ENCODE data around the gene ADCY9.

Gene ADCY9

GRCh38 chr16:4101421-4102219, 14.6 kb downstream of the ADCY9 start:
- no peak for DNase-seq (ENCODE audit: extremely low read depth, low read depth)
- TF ChIP-seq, protein P1, sequence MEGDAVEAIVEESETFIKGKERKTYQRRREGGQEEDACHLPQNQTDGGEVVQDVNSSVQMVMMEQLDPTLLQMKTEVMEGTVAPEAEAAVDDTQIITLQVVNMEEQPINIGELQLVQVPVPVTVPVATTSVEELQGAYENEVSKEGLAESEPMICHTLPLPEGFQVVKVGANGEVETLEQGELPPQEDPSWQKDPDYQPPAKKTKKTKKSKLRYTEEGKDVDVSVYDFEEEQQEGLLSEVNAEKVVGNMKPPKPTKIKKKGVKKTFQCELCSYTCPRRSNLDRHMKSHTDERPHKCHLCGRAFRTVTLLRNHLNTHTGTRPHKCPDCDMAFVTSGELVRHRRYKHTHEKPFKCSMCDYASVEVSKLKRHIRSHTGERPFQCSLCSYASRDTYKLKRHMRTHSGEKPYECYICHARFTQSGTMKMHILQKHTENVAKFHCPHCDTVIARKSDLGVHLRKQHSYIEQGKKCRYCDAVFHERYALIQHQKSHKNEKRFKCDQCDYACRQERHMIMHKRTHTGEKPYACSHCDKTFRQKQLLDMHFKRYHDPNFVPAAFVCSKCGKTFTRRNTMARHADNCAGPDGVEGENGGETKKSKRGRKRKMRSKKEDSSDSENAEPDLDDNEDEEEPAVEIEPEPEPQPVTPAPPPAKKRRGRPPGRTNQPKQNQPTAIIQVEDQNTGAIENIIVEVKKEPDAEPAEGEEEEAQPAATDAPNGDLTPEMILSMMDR (IDR thresholded peaks at IDR 0.05; ENCODE audit: low read depth, low read length): no peak

- TF ChIP-seq, protein P1 (IDR thresholded peaks at IDR 0.05; ENCODE audit: low read depth, low read length): no peak
- DNase-seq (ENCODE audit: extremely low read depth, low read depth): no peak
Measured at GRCh38 chr16:4098501-4098900, 17.7 kb downstream of the ADCY9 start.

GRCh38 chr16:4097826-4098240, 18.4 kb downstream of the ADCY9 start:
- TF ChIP-seq, protein P1 (IDR thresholded peaks at IDR 0.05; ENCODE audit: low read depth, low read length): no peak
- DNase-seq (ENCODE audit: extremely low read depth, low read depth): no peak

DNA sequence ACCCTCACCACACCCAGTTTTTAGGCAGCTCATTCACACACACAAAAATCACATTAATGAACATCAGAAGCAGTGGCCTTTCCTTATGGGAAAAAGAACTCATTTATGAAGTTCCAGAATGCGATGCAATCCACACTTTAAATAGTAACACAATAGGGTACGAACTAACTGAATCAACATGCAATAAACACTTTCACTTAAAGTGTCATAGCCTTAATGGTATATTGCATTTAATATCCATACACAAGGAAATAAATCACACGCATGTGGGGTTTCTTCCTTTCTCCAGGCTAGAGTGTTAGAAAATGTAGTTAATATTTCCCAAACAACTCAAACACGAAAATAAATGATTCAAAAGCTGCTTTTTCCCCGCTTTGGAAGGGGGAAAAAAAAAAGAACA, 19.7 kb downstream of the ADCY9 start:
- no peak for DNase-seq (ENCODE audit: extremely low read depth, low read depth)
- TF ChIP-seq, protein P1 (IDR thresholded peaks at IDR 0.05; ENCODE audit: low read depth, low read length): no peak

GRCh38 chr16:4094127-4094773, 22.0 kb downstream of the ADCY9 start:
- TF ChIP-seq, protein P1 (IDR thresholded peaks at IDR 0.05; ENCODE audit: low read depth, low read length): no peak
- DNase-seq (ENCODE audit: extremely low read depth, low read depth): no peak

GRCh38 chr16:4093495-4094126, 22.6 kb downstream of the ADCY9 start:
- no peak for DNase-seq (ENCODE audit: extremely low read depth, low read depth)
- TF ChIP-seq, protein P1 (IDR thresholded peaks at IDR 0.05; ENCODE audit: low read depth, low read length): no peak
